HepG2 (cell line): ENCODE data around the gene COX10. TPM values are rescaled to one million over a fixed set of nuclear protein-coding genes. Genes with fewer than 3 reads are reported as not detected.

Source experiments
- CCDC6 ChIP-seq: sonication (generic); formaldehyde crosslinking; IDR thresholded peaks from 2 replicates; pipeline ENCODE4 v1.8.1; 2022; ENCODE audit warnings: mild to moderate bottlenecking, missing genetic modification reagents, moderate library complexity
- ETV6 ChIP-seq: sonication (generic); formaldehyde crosslinking; conservative IDR thresholded peaks from 2 replicates; pipeline ENCODE4 v1.4.0; 2020; ENCODE audit warnings: missing genetic modification reagents
- HNRNPL ChIP-seq: fragments of 200-400 bp; formaldehyde crosslinking; IDR thresholded peaks from 2 replicates; pipeline ENCODE4 v1.6.1; 2017; ENCODE audit warnings: mild to moderate bottlenecking, low read depth, low read length
- MYPOP ChIP-seq: sonication (generic); formaldehyde crosslinking; IDR thresholded peaks from 2 replicates; pipeline ENCODE4 v1.8.1; 2023; ENCODE audit warnings: mild to moderate bottlenecking, moderate library complexity, missing genetic modification reagents
- NFIB ChIP-seq: sonication (generic); formaldehyde crosslinking; IDR thresholded peaks from 2 replicates; pipeline ENCODE4 v1.9.0; 2021; ENCODE audit warnings: missing genetic modification reagents, mild to moderate bottlenecking, borderline replicate concordance
- POGK ChIP-seq: sonication (generic); formaldehyde crosslinking; conservative IDR thresholded peaks from 2 replicates; pipeline ENCODE4 v1.8.0; 2022; ENCODE audit warnings: mild to moderate bottlenecking, moderate library complexity, missing genetic modification reagents
- POLR2AphosphoS5 ChIP-seq: IDR thresholded peaks from 2 replicates; pipeline ENCODE4 v1.6.1; 2012; ENCODE audit warnings: low read depth, low read length
- SMARCE1 ChIP-seq: fragments of 450-650 bp; IDR thresholded peaks from 2 replicates; pipeline ENCODE4 v1.6.1; 2017; ENCODE audit warnings: borderline replicate concordance
- TEF ChIP-seq: sonication (generic); formaldehyde crosslinking; IDR thresholded peaks from 2 replicates; pipeline ENCODE4 v1.5.0; 2020; ENCODE audit warnings: missing genetic modification reagents
- THYN1 ChIP-seq: sonication (generic); formaldehyde crosslinking; IDR thresholded peaks from 2 replicates; pipeline ENCODE4 v1.8.1; 2023; ENCODE audit warnings: low read depth, mild to moderate bottlenecking, moderate library complexity, missing genetic modification reagents, borderline replicate concordance
- ZBTB44 ChIP-seq: sonication (generic); formaldehyde crosslinking; IDR thresholded peaks from 2 replicates; pipeline ENCODE4 v1.4.0; 2020; ENCODE audit warnings: missing genetic modification reagents
- ZGPAT ChIP-seq: IDR thresholded peaks from 2 replicates; pipeline ENCODE4 v1.6.1; 2016; ENCODE audit warnings: mild to moderate bottlenecking
- ZNF646 ChIP-seq: sonication (generic); formaldehyde crosslinking; IDR thresholded peaks from 2 replicates; pipeline ENCODE4 v1.9.0; 2021; ENCODE audit warnings: mild to moderate bottlenecking, missing genetic modification reagents
- polyA plus RNA-seq, 8 experiments: library from polyadenylated mRNA; depleted of rRNA in 3 of 8; stranded (reverse) in 7 of 8; unstranded in 1 of 8; fragments of >200 nt; fragmentation: Illumina TruSeq in 4 of 8; extraction: Trizol in 4 of 8; gene quantifications; 2 replicates each; pipeline versions ENCODE4 v1.2.1 to v1.2.3, GENCODE V29; 2011 to 2016; ENCODE audit warnings: low read depth in 4 of 8, missing spikeins in 1 of 8, mixed read lengths in 1 of 8; ENCODE audit not compliant: insufficient read depth in 1 of 8
- total RNA-seq, 5 experiments: library from RNA; depleted of rRNA; stranded (reverse); fragments of >200 nt; fragmentation: Illumina TruSeq; extraction: Trizol; gene quantifications; 2 replicates each; pipeline ENCODE4 v1.2.3, GENCODE V29; 2016; ENCODE audit warnings: low read depth in 1 of 5

The COX10 gene
- total and polyA plus RNA-seq, 2 of the 13 experiments (the other 11 are each of a cell fraction or from before 2014, with no cell fraction given), result 13.9 to 20.1 TPM

GRCh38 chr17:14069251-14070021 lies at the start of gene COX10 (continued):
- TF ChIP-seq ZBTB44 (CRISPR knock-in tag) (no peak), HNRNPL (no peak), SMARCE1 (no peak), ZNF646 (CRISPR knock-in tag) (no peak), CCDC6 (CRISPR knock-in tag) (peak; percentile 48; the same call in 1 of the 2 replicates), POLR2AphosphoS5 (peak; percentile 77), ZGPAT (CRISPR knock-in tag) (peak; percentile 85; the same call in 1 of the 2 replicates), MYPOP (CRISPR knock-in tag) (no peak), ETV6 (CRISPR knock-in tag) (no peak; the same call in 1 of the 2 replicates), TEF (CRISPR knock-in tag) (no peak), THYN1 (CRISPR knock-in tag) (peak; percentile 89; the same call in 1 of the 2 replicates), POGK (peak; percentile 72; the same call in 1 of the 2 replicates), NFIB (CRISPR knock-in tag) (no peak)
